Measurements from ENCODE around the gene NKIRAS2. TPM values are rescaled to one million over a fixed set of nuclear protein-coding genes. Genes with fewer than 3 reads are reported as not detected.

Gene NKIRAS2
- total and polyA plus RNA-seq, 2 donors (not counting 1 experiment from before 2014, with no cell fraction given) = 18.8 to 37.7 TPM

GRCh38 chr17:42051645-42052044, 31.8 kb downstream of the NKIRAS2 start:
- no peak for TF ChIP-seq CTCF (conservative IDR thresholded peaks at IDR 0.05 in 1 of 2, IDR thresholded peaks at IDR 0.05 in 1 of 2; ENCODE audit: low read depth in 1 of 2, low read length in 2 of 2)
- peak; percentile 4 for TF ChIP-seq EZH2 (IDR thresholded peaks at IDR 0.05; ENCODE audit: low read length, missing control alignments)
- no peak for DNase-seq (ENCODE audit: low read depth in 2 of 2)
- Histone ChIP-seq H3K79me2 (ENCODE audit: control insufficient read depth, insufficient read depth, low read length) (no peaks in the 10 kb centered on the region), H4K20me1 (ENCODE audit: control insufficient read depth, extremely low read depth, insufficient read depth, low read length) (no peaks in the 10 kb centered on the region), H3K27ac (ENCODE audit: insufficient read depth, low read length) (no peak overlapping the region), H3K4me1 (ENCODE audit: control insufficient read depth, extremely low read depth, insufficient read depth, low read length) (no peaks in the 10 kb centered on the region), H3K4me3 (replicated peaks in 1 of 4; ENCODE audit: control extremely low read depth in 1 of 4, insufficient read depth in 1 of 4, low read depth in 3 of 4, low read length in 4 of 4) (no peak overlapping the region), H3K9ac (ENCODE audit: insufficient read depth, low read length) (no peak overlapping the region), H2AFZ (ENCODE audit: low read length) (no peak overlapping the region), H3K27me3 (ENCODE audit: control insufficient read depth, insufficient read depth, low read length) (peaks cover 31% of the 10 kb centered on the region), H3K4me2 (ENCODE audit: extremely low read depth, insufficient read depth, low read length) (no peak overlapping the region), H3K36me3 (ENCODE audit: control insufficient read depth, insufficient read depth, low read length) (no peaks in the 10 kb centered on the region), H3K9me3 (ENCODE audit: control insufficient read depth, insufficient read depth, low read depth, low read length) (no peaks in the 10 kb centered on the region)

- no peaks in the 10 kb centered on the region for H3K4me1 ChIP-seq (ENCODE audit: control insufficient read depth, extremely low read depth, insufficient read depth, low read length)
- H3K27ac ChIP-seq (ENCODE audit: insufficient read depth, low read length) = no peak overlapping the region
- H3K4me2 ChIP-seq (ENCODE audit: extremely low read depth, insufficient read depth, low read length) = no peak overlapping the region
- H3K27me3 ChIP-seq (ENCODE audit: control insufficient read depth, insufficient read depth, low read length) = peaks cover 31% of the 10 kb centered on the region
- H3K9ac ChIP-seq (ENCODE audit: insufficient read depth, low read length) = no peak overlapping the region
- H3K9me3 ChIP-seq (ENCODE audit: control insufficient read depth, insufficient read depth, low read depth, low read length) = no peaks in the 10 kb centered on the region
- no peak for TF ChIP-seq CTCF (conservative IDR thresholded peaks at IDR 0.05 in 1 of 2, IDR thresholded peaks at IDR 0.05 in 1 of 2; ENCODE audit: low read depth in 1 of 2, low read length in 2 of 2)
- no peak for TF ChIP-seq EZH2 (IDR thresholded peaks at IDR 0.05; ENCODE audit: low read length, missing control alignments)
- no peak overlapping the region for H2AFZ ChIP-seq (ENCODE audit: low read length)
- H3K36me3 ChIP-seq (ENCODE audit: control insufficient read depth, insufficient read depth, low read length) = no peaks in the 10 kb centered on the region
- no peaks in the 10 kb centered on the region for H3K79me2 ChIP-seq (ENCODE audit: control insufficient read depth, insufficient read depth, low read length)
- H3K4me3 ChIP-seq (replicated peaks in 1 of 4; ENCODE audit: control extremely low read depth in 1 of 4, insufficient read depth in 1 of 4, low read depth in 3 of 4, low read length in 4 of 4) = no peak overlapping the region
- DNase-seq (ENCODE audit: low read depth in 2 of 2) = no peak
- no peaks in the 10 kb centered on the region for H4K20me1 ChIP-seq (ENCODE audit: control insufficient read depth, extremely low read depth, insufficient read depth, low read length)
Observed at GRCh38 chr17:42052346-42052877, 32.5 kb downstream of the NKIRAS2 start.

- no peak overlapping the region for H3K4me3 ChIP-seq (replicated peaks in 1 of 4; ENCODE audit: control extremely low read depth in 1 of 4, insufficient read depth in 1 of 4, low read depth in 3 of 4, low read length in 4 of 4)
- H3K79me2 ChIP-seq (ENCODE audit: control insufficient read depth, insufficient read depth, low read length) = no peaks in the 10 kb centered on the region
- no peaks in the 10 kb centered on the region for H4K20me1 ChIP-seq (ENCODE audit: control insufficient read depth, extremely low read depth, insufficient read depth, low read length)
- TF ChIP-seq CTCF (conservative IDR thresholded peaks at IDR 0.05 in 1 of 2, IDR thresholded peaks at IDR 0.05 in 1 of 2; ENCODE audit: low read depth in 1 of 2, low read length in 2 of 2) (no peak), EZH2 (IDR thresholded peaks at IDR 0.05; ENCODE audit: low read length, missing control alignments) (peak; percentile 65)
- H3K4me2 ChIP-seq (ENCODE audit: extremely low read depth, insufficient read depth, low read length) = no peak overlapping the region
- H3K9me3 ChIP-seq (ENCODE audit: control insufficient read depth, insufficient read depth, low read depth, low read length) = no peaks in the 10 kb centered on the region
- no peak overlapping the region for H3K9ac ChIP-seq (ENCODE audit: insufficient read depth, low read length)
- no peak overlapping the region for H2AFZ ChIP-seq (ENCODE audit: low read length)
- peaks cover 30% of the 10 kb centered on the region for H3K27me3 ChIP-seq (ENCODE audit: control insufficient read depth, insufficient read depth, low read length)
- H3K36me3 ChIP-seq (ENCODE audit: control insufficient read depth, insufficient read depth, low read length) = no peaks in the 10 kb centered on the region
- no peak for DNase-seq (ENCODE audit: low read depth in 2 of 2)
- H3K4me1 ChIP-seq (ENCODE audit: control insufficient read depth, extremely low read depth, insufficient read depth, low read length) = no peaks in the 10 kb centered on the region
- H3K27ac ChIP-seq (ENCODE audit: insufficient read depth, low read length) = no peak overlapping the region
Observed at GRCh38 chr17:42053731-42054500, 34.0 kb downstream of the NKIRAS2 start.
